Heart left ventricle (tissue), 13 donors: Measurements from ENCODE around the gene CLEC4D.
"Not testable (repeated sequence)": the region's sequence is repeated elsewhere in the genome, so short reads cannot be mapped to it uniquely, and the experiment has no call there.

Experiments
- CTCF ChIP-seq, 12 donors: fragments of 200-600 bp; sonication (generic) in 4 of 12; IDR thresholded peaks; one replicate each; pipeline versions ENCODE4 v1.5.0 to v1.8.0; 2018 to 2022; ENCODE audit warnings: antibody characterized with exemption in 12 of 12, mild to moderate bottlenecking in 5 of 12
- POLR2A ChIP-seq, 2 donors: fragments of 450-650 bp; IDR thresholded peaks; one replicate each; pipeline ENCODE4 v1.6.1; 2017; ENCODE audit warnings: antibody characterized with exemption in 2 of 2, mild to moderate bottlenecking in 2 of 2, moderate library complexity in 2 of 2
- donor health status: ischemic (EF 13 %, LVEDD 7.1; RV severe dilation, severe dysfunction).
- donor health status: DM: no; HTN: yes; CAD: no.
- donor health status: DM: no; HTN: no; CAD: no.
- donor health status: ischemic (EF 25% LVEDD 6.9; RV normal size, moderate dysfunction).
- donor health status: ischemic (EF 25% LVEDD 5.7; RV mildly dilated, moderate dysfunction).
- donor health status: ischemic (EF 35%, LVEDD 5.7; RV mildly dilated, moderate dysfunction).
- donor health status: nonischemic (EF 11% LVEDD 7.7; RV severe dilation, severe dysfunction).
- donor health status: DM: yes; HTN: yes; CAD: no.
- donor health status: PGD.
- donor health status: ischemic (EF 29% LVEDD 5.4; RV normal size, mild dysfunction).
- donor health status: nonischemic (EF 23%, LVEDD 6.1; RV moderate dilation, normal function).

- TF ChIP-seq POLR2A, CTCF (IDR thresholded peaks at IDR 0.05): not testable (repeated sequence)
These were observed 24.5 kb downstream of the CLEC4D start for GRCh38 chr12:8537820-8538219.
